GM10266 (cell line): ENCODE data around the gene RPL3.
"Not testable (repeated sequence)": the region's sequence is repeated elsewhere in the genome, so short reads cannot be mapped to it uniquely, and the experiment has no call there.

Source experiments
- DNase-seq: peaks from one replicate; pipeline ENCODE4 v3.0.0; 2012; ENCODE audit errors: extremely low spot score
- TF ChIP-seq, protein P1 (sequence below): IDR thresholded peaks from 2 replicates; pipeline ENCODE4 v1.5.1; 2012; ENCODE audit warnings: mild to moderate bottlenecking, low read depth; ENCODE audit not compliant: control insufficient read depth, insufficient read depth; ENCODE audit errors: missing control alignments

RPL3 gene

DNA sequence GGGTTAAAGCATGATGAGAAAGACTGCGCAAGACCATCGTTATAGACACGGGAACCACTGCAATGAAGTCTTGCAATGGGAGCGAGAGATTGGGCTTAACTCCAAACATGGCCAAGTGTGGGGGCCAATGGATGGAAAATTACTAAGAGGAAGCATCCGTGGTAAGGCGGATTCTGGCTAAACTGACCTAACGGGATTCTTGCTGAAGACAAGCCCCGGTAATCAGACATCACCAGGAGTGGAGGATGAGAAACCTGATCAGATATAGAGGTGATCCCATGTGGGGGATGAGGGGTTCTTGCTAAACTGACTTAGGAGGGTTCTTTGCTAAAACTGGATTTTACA lies 24.6 kb upstream of the RPL3 start:
- no peak for DNase-seq
- TF ChIP-seq, protein P1, sequence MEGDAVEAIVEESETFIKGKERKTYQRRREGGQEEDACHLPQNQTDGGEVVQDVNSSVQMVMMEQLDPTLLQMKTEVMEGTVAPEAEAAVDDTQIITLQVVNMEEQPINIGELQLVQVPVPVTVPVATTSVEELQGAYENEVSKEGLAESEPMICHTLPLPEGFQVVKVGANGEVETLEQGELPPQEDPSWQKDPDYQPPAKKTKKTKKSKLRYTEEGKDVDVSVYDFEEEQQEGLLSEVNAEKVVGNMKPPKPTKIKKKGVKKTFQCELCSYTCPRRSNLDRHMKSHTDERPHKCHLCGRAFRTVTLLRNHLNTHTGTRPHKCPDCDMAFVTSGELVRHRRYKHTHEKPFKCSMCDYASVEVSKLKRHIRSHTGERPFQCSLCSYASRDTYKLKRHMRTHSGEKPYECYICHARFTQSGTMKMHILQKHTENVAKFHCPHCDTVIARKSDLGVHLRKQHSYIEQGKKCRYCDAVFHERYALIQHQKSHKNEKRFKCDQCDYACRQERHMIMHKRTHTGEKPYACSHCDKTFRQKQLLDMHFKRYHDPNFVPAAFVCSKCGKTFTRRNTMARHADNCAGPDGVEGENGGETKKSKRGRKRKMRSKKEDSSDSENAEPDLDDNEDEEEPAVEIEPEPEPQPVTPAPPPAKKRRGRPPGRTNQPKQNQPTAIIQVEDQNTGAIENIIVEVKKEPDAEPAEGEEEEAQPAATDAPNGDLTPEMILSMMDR, result no peak

DNA sequence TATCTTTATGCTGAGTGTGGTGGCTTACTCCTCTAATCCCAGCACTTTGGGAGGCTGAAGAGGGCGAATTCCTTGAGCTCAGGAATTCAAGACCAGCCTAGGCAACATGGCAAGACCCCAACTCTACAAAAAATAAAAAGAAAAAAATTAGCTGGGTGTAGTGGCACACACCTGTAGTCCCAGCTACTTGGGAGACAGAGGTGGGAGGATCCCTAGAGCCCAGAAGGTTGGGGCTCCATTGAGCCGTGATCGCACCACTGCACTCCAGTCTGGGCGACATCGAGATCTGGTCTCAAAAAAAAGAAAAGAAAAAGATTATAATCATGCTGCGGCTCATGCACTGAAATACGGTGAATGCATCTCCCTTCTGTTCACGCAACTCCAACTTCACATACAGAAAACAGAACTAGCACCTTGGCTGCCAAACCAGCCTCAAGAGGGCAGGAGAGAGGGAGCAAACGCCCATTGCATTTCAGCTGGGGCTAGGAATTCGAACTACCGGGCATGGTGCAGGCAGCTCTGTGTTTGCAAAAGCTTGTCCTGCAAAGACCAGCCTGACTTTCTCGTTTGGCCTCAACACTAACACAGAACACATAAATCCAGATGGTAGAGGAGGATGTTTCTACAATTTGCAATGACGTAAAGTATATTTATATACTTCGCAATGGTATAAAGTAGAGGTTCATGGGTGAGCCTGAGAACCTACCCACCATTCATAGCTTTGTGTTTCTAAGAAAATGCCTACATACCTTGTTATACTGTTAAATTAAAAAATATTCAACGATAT lies 24.0 kb upstream of the RPL3 start:
- TF ChIP-seq, protein P1, result peak; percentile 73
- DNase-seq, result peak; percentile 75

DNA sequence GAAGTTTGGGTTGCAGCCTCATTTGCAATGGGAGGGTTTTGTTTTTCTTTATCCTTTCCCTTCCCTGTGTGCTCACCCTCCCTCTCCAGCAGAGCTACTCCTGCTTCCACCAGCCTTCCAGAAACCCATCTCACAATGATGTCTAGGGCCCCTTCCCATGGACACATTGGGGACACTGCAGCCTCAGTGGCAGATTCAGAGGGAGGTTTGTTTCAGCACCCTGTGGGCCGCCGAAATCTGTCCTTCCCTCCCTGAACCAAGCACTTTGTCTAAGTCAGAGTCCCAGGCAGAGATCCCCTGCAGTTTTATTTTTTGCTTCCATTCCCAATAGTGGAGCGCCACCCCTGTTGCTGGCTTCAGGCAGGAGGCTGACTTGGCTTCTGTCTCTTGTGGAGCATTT lies 21.8 kb upstream of the RPL3 start:
- DNase-seq, result no peak
- TF ChIP-seq, protein P1, result no peak

DNA sequence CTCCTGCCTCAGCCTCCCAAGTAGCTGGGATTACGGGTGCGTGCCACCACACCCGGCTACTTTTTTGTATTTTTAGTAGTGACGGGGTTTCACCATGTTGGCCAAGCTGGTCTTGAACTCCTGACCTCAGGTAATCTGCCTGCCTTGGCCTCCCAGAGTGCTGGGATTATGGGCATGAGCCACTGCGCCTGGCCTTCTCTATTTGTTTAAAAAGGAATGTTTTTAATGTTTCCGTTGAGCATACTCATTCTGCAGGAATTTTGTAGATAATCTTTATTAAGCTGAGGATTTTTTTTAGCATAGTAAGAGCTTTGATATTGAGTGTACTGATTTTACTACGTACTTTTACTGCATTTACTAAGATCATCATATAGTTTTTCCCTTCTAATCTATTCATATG lies 20.4 kb upstream of the RPL3 start:
- DNase-seq, result not testable (repeated sequence)

DNA sequence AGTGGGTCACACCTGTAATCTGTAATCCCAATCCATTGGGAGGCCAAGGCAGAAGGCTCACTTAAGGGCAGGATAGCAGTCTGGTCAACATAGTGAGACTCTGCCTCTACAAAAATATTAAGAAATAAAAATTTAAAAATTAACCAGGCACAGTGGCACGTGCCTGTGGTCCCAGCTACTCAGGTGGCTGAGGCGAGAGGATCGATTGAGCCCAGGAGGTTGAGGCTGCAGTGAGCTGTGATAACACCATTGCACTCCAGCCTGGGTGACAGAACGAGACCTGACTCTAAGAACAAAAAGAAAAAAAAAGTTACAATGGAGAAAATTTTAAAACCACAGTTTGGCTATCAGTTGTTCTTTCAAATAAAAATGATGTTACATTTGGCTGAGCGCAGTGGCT lies 17.0 kb upstream of the RPL3 start:
- DNase-seq, result no peak
- TF ChIP-seq, protein P1, result no peak

DNA sequence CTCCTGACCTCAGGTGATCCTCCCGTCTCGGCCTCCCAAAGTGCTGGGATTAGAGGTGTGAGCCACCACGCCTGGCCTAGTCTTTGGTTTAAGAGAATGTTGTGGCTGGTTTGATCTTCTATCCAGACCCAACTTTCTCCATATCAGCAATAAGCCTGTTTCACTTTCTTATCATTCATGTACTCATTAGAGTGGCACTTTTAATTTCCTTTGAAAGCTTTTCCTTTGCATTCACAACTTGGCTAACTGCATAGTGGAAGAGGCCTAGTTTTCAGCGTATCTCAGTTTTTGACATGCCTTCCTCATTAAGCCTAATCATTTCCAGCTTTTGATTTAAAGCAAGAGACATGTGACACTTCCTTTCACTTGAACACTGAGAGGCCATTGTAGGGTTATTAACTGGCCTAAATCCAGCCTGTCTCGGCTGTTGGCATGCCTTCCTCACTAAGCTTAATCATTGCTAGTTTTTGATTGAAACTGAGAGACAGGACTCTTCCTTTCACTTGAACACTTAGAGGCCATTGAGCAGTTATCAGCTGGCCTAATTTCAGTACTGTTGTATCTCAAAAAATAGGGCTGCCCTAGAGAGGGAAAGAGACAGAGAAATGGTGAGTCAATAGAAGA lies 13.1 kb upstream of the RPL3 start:
- TF ChIP-seq, protein P1, result no peak

DNA sequence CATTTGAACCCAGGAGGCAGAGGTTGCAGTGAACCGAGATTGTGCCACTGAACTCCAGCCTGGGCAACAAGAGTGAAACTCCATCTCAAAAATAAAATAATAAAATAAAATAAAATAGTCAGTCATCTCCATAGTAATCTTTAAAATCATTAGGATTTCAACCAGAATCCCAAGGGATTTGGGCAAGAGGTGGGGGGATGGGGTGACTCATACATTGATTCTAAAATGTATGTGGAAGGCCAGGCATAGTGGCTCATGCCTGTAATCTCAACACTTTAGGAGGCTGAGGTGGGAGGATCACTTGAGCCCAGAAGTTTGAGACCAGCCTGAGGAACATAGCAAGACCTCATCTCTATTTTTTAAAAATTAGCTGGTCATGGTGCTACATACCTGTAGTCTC lies 11.1 kb upstream of the RPL3 start:
- not testable (repeated sequence) for DNase-seq

More for the DNA sequence above, 13.1 kb upstream of the RPL3 start:
- no peak for DNase-seq

DNA sequence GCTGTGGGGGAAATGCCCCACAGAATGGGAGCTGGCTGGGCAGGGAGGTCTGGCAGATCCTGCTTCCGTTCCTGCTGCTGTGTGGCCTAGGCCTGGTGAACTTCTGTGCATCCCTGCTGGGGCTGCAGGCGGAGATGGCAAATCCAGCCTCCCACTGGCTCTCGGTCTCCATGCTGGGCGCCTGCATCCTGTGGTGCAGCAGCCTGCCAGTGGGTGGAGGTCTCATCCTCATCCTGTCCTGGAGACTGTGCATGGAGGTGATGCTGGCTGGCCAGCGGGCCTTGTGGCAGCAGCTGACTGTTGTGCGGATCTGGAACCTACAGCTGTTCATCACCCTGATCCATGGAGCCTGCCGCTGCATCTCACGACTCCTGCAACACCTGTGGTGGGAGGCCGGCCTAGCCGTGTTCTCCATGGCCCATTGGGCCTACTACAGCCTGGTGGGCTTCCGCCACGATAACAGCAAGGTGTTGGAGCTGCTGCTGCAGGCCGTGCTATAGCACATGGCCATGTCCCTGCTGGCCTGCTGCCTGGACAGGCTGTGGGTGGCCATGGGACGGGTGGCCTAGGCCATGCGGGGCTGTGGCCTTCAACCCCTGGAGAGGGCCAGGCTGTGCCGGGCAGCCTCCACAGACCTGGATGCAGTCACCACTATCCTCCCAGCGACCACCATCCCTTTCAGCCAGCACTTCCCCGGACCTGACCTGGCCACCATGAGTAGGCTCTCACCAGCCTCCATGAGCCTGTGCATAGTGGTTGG lies 8.8 kb upstream of the RPL3 start:
- TF ChIP-seq, protein P1, result no peak

More for the DNA sequence above, 8.8 kb upstream of the RPL3 start:
- DNase-seq, result no peak
